ENCODE data around the gene VARS2.
A peak's percentile ranks its signal among the peaks of the same experiment; 100 is the strongest.
"Not testable (repeated sequence)": the region's sequence is repeated elsewhere in the genome, so short reads cannot be mapped to it uniquely, and the experiment has no call there.

The VARS2 gene

DNA sequence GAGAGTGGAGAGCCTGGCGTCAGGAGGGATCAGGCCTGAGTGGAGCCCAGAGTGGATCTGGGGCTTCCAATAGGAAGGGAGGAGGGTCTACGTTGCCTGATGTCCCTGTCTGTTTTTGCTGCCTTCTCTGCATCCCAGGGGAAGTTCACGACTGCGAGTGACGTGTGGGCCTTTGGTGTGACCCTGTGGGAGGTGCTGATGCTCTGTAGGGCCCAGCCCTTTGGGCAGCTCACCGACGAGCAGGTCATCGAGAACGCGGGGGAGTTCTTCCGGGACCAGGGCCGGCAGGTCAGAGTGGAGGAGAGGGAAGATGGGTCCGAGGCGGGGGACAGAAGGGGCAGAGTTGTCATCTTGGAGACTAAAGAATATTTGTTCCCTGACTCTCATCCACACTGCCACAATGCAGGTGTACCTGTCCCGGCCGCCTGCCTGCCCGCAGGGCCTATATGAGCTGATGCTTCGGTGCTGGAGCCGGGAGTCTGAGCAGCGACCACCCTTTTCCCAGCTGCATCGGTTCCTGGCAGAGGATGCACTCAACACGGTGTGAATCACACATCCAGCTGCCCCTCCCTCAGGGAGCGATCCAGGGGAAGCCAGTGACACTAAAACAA lies 15.2 kb upstream of the VARS2 start:
- DNase-seq (ENCODE audit: low read depth in 2 of 2), result no peak

DNA sequence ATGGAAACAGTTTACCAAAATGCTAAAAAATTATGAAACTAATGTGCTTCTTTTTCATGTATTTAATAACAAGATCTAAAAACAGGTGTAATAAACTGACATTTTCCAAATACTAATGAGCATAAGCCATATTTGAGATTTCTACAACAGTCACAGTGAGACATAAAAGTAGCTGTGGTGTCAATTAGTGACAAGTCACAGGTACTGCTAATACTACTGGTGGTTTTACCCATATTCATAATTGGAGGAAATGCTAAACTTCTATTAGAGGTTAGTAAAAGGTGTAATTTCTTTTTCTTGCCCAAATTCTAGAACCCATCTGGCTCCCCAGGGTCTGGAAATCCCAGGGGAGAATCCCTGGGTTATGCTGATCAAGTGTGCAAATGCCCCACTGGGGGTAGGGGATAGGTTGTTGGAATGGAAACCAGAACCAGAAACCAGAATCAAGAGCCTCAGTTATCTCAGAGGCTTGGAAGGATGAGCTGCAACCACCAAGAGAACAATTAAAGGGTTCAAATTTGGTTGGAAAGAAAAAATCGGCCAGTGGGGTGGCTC lies 13.1 kb upstream of the VARS2 start:
- DNase-seq (ENCODE audit: low read depth in 2 of 2), result no peak

DNA sequence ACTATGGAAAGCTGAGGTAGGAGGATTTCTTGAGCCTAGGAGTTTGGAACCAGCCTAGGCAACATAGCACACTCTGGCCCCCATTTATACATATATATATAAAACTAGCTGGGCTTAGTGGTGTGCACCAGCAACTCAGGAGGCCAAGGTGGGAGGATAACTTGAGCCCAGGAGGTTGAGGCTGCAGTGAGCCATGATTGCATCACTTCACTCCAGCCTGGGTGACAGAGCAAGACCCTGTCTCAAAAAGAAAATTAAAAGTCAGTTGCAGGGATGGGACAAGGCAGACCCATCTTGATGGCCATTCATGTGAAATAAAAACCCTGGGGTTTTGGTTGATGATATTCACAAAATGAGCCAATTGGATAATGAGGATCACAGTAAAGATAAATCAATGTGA lies 12.6 kb upstream of the VARS2 start:
- DNase-seq (ENCODE audit: low read depth in 2 of 2), result no peak

DNA sequence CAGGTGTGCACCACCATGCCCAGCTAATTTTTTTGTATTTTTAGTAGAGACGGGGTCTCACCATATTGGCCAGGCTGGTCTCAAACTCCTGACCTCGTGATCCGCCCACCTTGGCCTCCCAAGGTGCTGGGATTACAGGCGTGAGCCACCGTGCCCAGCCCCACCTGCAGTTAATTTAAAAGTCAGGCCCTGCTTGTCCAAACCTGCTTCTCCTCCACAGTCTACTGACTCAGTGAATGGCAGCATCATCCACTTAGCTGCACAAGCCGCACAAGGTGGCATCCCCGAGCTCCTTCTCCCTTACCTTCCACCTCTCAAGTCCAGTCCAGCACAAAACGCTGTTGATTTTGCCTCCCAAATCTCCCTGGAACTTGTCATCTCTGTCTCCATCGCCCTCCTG lies 11.8 kb upstream of the VARS2 start:
- DNase-seq (ENCODE audit: low read depth in 2 of 2), result not testable (repeated sequence)

DNA sequence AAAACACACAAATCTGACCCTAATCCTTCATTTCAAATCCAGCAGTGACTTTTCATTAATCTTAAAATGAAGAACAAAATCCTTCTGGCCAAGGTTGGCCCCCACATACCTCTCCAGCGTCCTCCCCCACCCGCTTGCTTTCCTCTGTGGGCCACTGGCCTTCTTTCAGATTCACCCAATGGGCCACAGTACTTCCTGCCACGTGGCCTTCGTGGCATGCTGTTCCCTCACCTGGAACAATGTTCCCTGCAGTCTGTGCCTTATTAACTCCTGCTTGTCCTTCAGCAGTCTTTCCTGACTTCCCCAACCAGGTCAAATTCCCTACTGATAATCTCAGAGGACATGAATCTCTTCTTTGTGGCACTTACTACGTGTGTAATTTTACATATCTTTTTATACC lies 11.3 kb upstream of the VARS2 start:
- DNase-seq (ENCODE audit: low read depth in 2 of 2), result no peak

DNA sequence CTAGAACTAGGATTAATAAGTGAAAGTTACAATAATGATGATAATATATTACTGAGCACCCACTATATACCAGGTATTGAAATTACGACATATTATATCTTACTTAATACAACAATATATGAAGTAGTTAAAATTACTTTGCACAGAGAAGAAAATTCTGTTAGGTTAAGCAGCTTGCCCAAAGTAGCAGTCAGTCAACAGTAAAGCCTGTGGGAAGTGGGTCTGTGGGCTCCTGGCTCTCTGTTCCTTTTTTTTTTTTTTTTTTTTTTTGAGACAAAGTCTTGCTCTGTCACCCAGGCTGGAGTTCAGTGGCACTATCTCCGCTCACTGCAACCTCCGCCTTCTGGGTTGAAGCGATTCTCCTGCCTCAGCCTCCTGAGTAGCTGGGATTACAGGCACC lies 10.8 kb upstream of the VARS2 start:
- no peak for DNase-seq (ENCODE audit: low read depth in 2 of 2)

DNA sequence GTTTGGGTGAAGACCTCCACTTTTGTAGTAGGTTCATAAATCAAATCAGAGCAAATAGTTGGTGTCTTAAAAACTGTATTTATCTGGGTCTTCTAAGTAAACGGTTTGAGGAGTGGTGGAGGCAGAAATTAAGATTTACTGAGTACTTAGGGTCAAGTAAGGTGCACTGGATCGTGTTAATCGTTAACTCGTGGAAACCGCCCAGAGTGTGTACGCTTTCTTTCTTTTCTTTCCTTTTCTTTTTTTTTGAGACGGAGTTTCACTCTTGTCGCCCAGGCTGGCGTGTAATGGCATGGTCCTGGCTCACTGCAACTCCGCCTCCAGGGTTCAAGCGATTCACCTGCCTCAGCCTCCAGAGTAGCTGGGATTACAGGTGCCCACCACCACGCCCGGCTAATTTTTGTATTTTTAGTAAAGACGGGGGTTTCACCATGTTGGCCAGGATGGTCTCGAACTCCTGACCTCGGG lies 6.7 kb upstream of the VARS2 start:
- DNase-seq (ENCODE audit: low read depth in 2 of 2), result not testable (repeated sequence)

DNA sequence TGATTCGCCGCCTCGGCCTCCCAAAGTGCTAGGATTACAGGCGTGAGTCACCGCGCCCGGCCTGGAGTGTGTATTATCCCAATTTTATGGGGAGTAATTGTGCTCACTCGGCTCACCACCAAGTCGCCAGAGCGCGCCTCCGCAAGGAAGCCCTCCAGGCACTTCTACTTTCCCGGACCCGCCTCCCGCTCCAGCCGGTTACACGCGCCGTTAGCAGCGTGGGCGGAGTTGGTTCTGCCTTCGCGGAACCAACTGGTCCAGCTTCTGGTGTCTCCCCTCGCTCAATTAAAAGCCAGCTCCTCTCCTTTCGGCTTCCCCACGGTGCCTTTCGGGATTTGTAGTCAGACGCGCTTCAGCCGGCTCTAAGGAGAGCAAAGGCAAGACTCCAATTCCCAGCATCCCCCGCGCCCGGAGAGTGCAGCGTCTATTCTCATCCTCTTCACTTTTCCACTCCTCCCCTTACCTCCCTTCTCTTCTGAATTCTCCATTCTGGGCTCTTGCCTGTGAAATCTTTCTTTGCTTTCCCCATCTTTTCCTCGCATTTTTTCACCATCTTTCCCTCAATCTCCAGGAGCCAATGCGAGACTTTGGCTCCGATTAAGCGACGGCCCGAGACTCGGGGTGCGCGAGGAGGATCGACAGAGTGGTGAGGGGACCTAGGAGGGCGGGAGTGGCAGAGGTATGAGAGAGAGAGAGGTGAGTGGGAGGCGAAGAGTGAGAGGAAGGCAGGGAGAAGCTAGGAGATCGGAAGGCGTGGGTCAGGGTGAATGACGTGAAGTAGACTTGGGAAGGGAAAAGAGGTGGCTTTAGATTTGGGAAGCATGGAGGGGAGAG lies 6.1 kb upstream of the VARS2 start, which contains the start of gene GTF2H4:
Gene GTF2H4, plus strand, starts transcription at position 450 of the 834 bp plus-strand sequence.
- DNase-seq (ENCODE audit: low read depth in 2 of 2), result peak; percentile 93 to 96

DNA sequence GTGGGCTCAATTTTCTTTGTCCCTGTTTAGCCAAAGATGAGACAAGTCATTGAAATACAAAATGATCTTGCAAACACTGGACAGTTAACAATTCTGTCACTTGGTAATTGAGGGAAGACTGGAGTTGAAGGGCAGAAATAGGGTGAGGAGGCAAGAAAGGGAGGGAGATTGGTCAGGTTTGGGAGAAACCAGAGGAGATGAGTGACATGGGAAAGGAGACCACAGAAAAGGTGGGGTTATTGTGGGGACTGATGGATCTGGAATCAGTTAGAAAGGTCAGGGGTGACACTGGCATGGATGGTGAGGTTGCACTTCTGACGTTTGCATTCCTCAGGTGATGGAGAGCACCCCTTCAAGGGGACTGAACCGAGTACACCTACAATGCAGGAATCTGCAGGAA lies 5.3 kb upstream of the VARS2 start:
- DNase-seq (ENCODE audit: low read depth in 2 of 2), result no peak

DNA sequence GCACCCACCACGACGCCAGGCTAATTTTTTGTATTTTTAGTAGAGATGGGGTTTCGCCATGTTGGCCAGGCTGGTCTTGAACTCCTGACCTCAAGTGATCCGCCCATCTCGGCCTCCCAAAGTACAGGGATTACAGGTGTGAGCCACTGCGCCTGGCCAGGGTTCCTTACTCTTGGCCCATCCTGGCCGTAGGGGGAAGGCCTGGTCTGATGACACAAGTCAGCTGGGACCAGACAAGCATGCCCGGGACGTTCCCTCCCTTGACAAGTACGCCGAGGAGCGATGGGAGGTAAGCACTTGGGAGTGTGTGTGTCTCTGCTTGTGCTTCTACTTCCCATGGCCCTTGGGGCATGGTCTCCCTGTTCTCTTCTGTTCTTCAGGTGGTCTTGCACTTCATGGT lies 3.6 kb upstream of the VARS2 start:
- not testable (repeated sequence) for DNase-seq (ENCODE audit: low read depth in 2 of 2)

DNA sequence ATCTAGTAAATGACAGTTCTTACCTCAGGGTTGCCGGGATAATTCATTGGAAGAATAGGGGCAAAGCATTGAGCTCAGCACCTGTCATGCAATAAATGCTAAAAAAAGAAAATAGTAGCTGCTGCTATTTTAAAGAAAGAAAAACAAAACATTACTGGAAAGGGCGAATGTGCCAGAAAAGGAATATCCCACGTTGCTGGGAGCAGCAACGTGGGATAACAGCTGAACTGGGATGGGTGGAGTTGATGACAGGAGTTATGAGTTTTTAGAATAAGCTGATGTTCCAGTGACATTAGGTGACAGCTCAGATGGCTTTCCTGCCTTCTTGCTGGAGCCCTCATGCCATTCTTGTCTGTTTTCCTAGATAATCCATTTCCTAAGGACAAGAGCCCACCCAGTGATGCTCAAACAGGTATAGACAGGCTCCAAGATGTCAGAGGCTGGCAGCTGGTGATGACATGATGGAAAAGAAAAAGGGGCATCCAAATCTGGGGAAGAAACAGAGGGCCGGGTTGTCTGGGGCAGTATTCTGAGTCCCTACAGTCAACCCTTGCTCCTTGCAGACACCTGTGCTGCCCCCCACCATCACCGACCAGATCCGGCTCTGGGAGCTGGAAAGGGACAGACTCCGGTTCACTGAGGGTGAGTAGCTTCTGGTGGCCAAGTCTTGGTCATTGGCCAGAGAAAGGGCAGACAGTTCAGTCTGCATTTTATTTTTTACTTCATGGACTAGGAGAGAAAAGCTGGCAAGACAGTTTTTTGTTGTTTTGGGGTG lies 1.1 kb upstream of the VARS2 start:
- no peak for DNase-seq (ENCODE audit: low read depth in 2 of 2)

DNA sequence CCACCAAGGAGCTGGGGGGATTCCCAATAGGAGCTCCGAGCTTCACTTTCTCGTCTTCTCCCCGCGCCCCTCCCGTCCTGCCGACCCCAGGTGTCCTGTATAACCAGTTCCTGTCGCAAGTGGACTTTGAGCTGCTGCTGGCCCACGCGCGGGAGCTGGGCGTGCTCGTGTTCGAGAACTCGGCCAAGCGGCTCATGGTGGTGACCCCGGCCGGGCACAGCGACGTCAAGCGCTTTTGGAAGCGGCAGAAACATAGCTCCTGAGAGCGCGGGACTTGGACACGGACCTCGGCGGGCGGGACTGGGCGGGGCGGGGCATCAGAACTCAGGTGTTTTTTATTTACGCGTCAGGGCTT lies 340 bp upstream of the VARS2 start:
- DNase-seq (ENCODE audit: low read depth in 2 of 2), result no peak

DNA sequence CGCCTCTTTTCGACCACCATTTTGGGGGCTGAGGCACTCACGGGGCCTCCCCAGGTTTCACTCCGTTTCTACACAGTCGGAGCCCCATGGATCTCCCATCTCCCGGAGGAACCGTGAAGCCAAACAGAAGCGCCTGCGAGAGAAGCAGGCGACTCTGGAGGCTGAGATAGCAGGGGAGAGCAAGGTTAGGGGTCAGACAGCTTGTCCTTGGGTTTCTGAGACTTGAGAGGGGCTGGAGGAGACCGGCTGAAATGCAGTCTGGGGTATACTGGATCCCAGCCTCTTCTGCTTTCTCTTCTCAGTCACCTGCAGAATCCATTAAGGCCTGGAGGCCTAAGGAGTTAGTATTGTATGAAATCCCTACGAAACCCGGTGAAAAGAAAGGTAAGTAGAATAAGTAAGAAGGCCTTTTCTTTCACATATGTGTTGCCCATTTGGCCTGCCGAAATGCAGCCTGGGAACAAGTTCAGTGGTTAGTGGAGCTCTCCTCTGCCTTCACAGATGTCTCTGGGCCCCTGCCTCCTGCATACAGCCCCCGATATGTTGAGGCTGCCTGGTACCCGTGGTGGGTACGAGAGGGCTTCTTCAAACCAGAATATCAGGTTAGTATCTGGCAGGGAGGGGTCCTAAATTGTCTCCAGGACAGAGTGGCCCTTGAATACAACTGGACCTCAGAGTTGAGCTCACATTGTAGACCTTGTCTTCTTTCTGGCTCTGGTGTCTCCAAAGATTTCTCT lies 984 bp downstream of the VARS2 start:
- DNase-seq (ENCODE audit: low read depth in 2 of 2), result no peak

DNA sequence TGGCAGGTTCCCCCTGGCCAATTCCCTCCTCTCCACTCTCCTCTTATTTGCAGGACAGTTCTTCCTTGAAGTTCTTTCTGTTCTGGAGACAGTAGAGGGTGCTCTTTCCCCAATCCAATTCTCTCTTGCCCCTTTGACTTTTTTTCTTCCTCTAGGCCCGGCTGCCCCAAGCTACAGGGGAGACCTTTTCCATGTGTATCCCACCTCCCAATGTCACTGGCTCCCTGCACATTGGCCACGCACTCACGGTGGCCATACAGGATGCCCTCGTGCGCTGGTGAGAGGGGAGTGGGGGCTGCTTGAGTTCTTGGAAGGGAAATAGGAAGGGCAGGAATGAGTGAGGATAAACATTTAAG lies 1.5 kb downstream of the VARS2 start:
- DNase-seq (ENCODE audit: low read depth in 2 of 2), result no peak

DNA sequence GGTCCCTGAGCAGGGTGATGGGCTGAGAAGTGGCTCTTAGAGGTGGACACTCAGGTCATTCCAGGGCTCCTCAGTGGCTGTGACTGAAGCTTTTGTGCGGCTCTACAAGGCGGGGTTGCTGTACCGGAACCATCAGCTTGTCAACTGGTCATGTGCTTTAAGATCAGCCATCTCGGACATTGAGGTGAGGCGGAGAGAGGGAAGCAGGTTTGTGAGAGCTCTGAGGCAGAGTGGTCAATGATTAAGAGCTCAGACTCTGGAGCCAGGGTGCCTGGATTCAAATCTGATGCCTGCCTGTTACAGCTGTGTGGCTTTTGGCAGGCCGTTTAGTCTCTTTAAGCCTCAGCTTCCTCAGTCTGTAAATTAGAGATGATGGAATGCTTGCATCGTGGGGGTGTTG lies 3.0 kb downstream of the VARS2 start:
- no peak for DNase-seq (ENCODE audit: low read depth in 2 of 2)

DNA sequence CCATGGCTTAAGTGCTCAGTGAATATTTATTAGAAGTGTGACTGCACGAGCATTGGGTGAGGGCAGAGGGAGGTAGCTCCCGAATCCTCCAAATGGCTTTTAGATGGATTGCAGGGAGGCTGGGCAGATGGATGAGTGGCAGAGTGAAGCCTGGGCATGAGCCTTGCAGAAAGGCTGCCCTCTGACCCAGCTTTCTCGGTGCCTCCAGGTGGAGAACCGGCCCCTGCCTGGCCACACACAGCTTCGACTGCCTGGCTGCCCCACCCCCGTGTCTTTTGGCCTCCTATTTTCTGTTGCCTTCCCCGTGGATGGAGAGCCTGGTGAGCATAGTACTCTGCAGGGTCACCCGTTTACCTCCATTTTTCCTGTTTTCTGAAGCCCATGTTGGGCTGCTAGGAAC lies 3.4 kb downstream of the VARS2 start:
- DNase-seq (ENCODE audit: low read depth in 2 of 2), result no peak

DNA sequence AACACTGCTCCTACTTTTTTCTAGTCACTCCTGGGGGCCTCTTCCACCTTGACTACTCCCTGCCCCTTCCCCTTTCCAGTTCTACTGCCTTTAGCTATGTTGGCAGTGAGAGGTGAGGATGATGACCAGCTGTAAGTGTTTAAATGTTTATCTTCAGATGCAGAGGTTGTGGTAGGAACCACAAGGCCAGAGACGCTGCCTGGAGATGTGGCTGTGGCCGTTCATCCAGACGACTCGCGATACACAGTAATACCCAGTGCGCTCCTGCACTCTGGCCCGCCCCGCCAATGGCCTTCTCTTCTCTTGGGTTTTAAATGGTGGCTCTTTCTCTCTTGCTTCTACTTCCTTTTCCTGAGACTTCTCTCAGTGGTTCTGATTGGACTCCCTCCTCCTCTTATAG lies 4.6 kb downstream of the VARS2 start:
- DNase-seq (ENCODE audit: low read depth in 2 of 2), result no peak

DNA sequence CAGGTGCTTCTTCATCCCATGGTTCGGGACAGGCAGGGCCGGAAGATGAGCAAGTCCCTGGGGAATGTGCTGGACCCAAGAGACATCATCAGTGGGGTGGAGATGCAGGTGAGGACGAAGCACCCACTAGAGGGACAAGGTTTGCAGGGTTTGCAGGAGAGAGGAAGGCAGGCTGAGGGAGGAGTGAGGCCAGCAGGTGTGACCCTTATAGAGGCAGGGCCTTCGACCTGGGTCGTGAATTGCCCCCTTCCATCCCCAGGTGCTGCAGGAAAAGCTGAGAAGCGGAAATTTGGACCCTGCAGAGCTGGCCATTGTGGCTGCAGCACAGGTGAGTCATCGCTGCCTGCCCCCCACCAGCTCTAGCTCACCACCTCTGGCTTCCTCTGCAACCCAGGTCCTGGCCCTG lies 8.4 kb downstream of the VARS2 start:
- DNase-seq (ENCODE audit: low read depth in 2 of 2), result no peak

DNA sequence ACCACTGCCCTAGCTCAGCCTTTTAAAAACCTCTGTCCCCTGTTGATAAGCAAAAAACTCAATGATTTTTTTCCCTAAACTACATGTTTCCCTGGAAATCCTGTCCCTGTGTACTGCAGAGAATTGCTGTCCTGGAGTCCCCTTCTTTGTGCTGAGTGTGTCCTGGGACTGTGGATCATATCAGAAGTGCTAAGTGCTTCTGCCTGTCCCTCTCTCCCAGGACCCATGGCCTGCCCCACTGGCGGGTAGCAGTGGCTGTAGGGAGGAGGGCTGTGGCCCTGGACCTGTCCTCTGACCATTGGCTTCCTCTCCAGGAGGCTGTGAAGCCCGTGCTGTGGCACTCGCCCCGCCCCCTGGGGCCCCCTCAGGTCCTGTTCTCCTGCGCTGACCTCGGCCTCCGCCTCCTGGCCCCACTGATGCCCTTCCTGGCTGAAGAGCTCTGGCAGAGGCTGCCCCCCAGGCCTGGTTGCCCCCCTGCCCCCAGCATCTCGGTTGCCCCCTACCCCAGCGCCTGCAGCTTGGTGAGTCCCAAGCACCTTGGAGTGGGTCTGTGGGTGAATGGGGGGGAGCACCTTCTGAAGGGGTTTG lies 10.1 kb downstream of the VARS2 start:
- DNase-seq (ENCODE audit: low read depth in 2 of 2), result not testable (repeated sequence)

DNA sequence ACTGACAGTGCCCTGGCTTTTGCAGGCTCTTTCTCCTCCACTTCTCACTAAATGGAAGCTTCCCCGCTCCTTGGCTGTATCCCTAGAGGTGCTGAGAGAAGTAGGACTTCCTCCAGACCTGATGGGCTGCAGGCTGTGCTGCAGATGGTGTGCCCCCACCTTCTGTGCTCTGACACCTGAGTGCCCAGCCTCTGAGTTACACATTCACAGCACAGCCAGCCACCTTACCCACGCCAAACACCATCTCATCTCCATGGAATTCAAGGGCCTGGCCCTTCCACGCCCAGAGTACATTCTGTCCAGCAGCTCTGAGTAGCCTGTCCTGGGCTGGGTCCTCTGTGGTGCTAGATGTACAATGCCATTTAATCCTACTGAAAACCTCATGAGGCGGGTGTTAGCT lies 12.6 kb downstream of the VARS2 start:
- DNase-seq (ENCODE audit: low read depth in 2 of 2), result no peak

DNA sequence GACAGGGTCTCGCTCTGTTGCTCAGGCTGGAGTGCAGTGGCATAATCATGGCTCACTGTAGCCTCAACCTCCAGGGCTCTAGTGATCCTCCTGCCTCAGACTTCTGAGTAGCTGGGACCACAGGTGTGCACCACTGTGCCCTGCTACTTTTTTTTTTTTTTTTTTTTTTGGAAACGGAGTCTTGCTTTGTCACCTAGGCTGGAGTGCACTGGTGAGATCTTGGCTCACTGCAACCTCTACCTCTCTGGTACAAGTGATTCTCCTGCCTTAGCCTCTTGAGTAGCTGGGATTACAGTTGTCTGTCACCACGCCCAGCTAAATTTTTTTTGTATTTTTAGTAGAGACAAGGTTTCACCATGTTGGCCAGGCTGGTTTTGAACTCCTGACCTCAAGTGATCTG lies 13.0 kb downstream of the VARS2 start:
- not testable (repeated sequence) for DNase-seq (ENCODE audit: low read depth in 2 of 2)
